IPS-NIHi11 (cell line): ENCODE measurements around the gene LSP1.
"Not testable (repeated sequence)": the region's sequence is repeated elsewhere in the genome, so short reads cannot be mapped to it uniquely, and the experiment has no call there.

Source experiments
- DNase-seq: peaks from one replicate; pipeline ENCODE4 v3.0.0; 2012; ENCODE audit warnings: mixed read lengths, low spot score

LSP1 gene

GRCh38 chr11:1877211-1878136, 24.6 kb downstream of the LSP1 start:
- no peak for DNase-seq

- no peak for DNase-seq
Observed at GRCh38 chr11:1878137-1879031, 25.5 kb downstream of the LSP1 start.

- DNase-seq, result no peak
Observed at GRCh38 chr11:1879342-1879940, 26.6 kb downstream of the LSP1 start.

GRCh38 chr11:1879941-1880720, 27.2 kb downstream of the LSP1 start:
- DNase-seq, result peak; percentile 12

- no peak for DNase-seq
Observed at GRCh38 chr11:1880746-1881441, 28.0 kb downstream of the LSP1 start.

GRCh38 chr11:1881442-1882264, 28.8 kb downstream of the LSP1 start:
- DNase-seq, result peak; percentile 7

- DNase-seq, result peak; percentile 100
Observed at GRCh38 chr11:1882265-1883238, 29.7 kb downstream of the LSP1 start.

- DNase-seq, result peak; percentile 38
Observed at GRCh38 chr11:1883346-1884302, 30.7 kb downstream of the LSP1 start.

GRCh38 chr11:1884303-1884700, 31.4 kb downstream of the LSP1 start:
- DNase-seq, result no peak

- not testable (repeated sequence) for DNase-seq
Observed at GRCh38 chr11:1886551-1886950, 33.7 kb downstream of the LSP1 start.

GRCh38 chr11:1887451-1888346, 34.8 kb downstream of the LSP1 start:
- DNase-seq, result no peak

- DNase-seq, result peak; percentile 5
Observed at GRCh38 chr11:1888347-1888753, 35.5 kb downstream of the LSP1 start.

GRCh38 chr11:1888811-1889210, 35.9 kb downstream of the LSP1 start:
- DNase-seq, result no peak

GRCh38 chr11:1889224-1889930, 36.5 kb downstream of the LSP1 start:
- DNase-seq, result peak; percentile 24

- peak; percentile 21 for DNase-seq
Observed at GRCh38 chr11:1889941-1890855, 37.3 kb downstream of the LSP1 start.
